ENCODE measurements around the gene PSMB9.
A peak's percentile ranks its signal among the peaks of the same experiment; 100 is the strongest.

PSMB9 gene

GRCh38 chr6:32844839-32845383 is 9.1 kb upstream of the PSMB9 start:
- Histone ChIP-seq H3K27me3 (ENCODE audit: insufficient read depth, poor library complexity, severe bottlenecking) (no peaks in the 10 kb centered on the region), H3K4me3 (replicated peaks; ENCODE audit: insufficient read depth, low read length) (peak overlapping the region; percentile 71), H3K27ac (replicated peaks) (peak overlapping the region; percentile 91)
- no peak for DNase-seq (ENCODE audit: low read depth in 1 of 2, low spot score in 1 of 2)
- TF ChIP-seq SPI1 (IDR thresholded peaks at IDR 0.05; ENCODE audit: borderline replicate concordance, low read depth), result peak; percentile 52; the same call in 1 of the 2 replicates
- no peak for TF ChIP-seq CTCF (IDR thresholded peaks at IDR 0.05; ENCODE audit: insufficient read depth, low read length)
- TF ChIP-seq GABPA (IDR thresholded peaks at IDR 0.05; ENCODE audit: low read depth), result no peak
- TF ChIP-seq POLR2AphosphoS5 (IDR thresholded peaks at IDR 0.05; ENCODE audit: low read depth), result peak; percentile 63; the same call in 1 of the 2 replicates

- Histone ChIP-seq H3K27me3 (ENCODE audit: insufficient read depth, poor library complexity, severe bottlenecking) (no peaks in the 10 kb centered on the region), H3K4me3 (replicated peaks; ENCODE audit: insufficient read depth, low read length) (peak overlapping the region; percentile 71), H3K27ac (replicated peaks) (peak overlapping the region; percentile 91)
- TF ChIP-seq REST (IDR thresholded peaks at IDR 0.05; ENCODE audit: insufficient replicate concordance, low read depth), result no peak
- no peak for TF ChIP-seq CTCF (IDR thresholded peaks at IDR 0.05; ENCODE audit: insufficient read depth, low read length)
- TF ChIP-seq GABPA (IDR thresholded peaks at IDR 0.05; ENCODE audit: low read depth), result no peak
- TF ChIP-seq SPI1 (IDR thresholded peaks at IDR 0.05; ENCODE audit: borderline replicate concordance, low read depth), result peak; percentile 95
- peak; percentile 24; the same call in 1 of the 2 replicates for TF ChIP-seq POLR2AphosphoS5 (IDR thresholded peaks at IDR 0.05; ENCODE audit: low read depth)
- peak; percentile 68 to 90 for DNase-seq (ENCODE audit: low read depth in 1 of 2, low spot score in 1 of 2)
Observed at GRCh38 chr6:32845384-32845884, 8.6 kb upstream of the PSMB9 start.

GRCh38 chr6:32847004-32847403 is 7.0 kb upstream of the PSMB9 start:
- no peak for TF ChIP-seq CTCF (IDR thresholded peaks at IDR 0.05; ENCODE audit: insufficient read depth, low read length)
- TF ChIP-seq GABPA (IDR thresholded peaks at IDR 0.05; ENCODE audit: low read depth), result no peak
- no peak for TF ChIP-seq SPI1 (IDR thresholded peaks at IDR 0.05; ENCODE audit: borderline replicate concordance, low read depth)
- TF ChIP-seq REST (IDR thresholded peaks at IDR 0.05; ENCODE audit: insufficient replicate concordance, low read depth), result no peak
- no peak for TF ChIP-seq POLR2AphosphoS5 (IDR thresholded peaks at IDR 0.05; ENCODE audit: low read depth)
- no peak for DNase-seq (ENCODE audit: low read depth in 1 of 2, low spot score in 1 of 2)
- no peak overlapping the region for H3K27ac ChIP-seq (replicated peaks)
- H3K4me3 ChIP-seq (replicated peaks; ENCODE audit: insufficient read depth, low read length), result no peak overlapping the region
- H3K27me3 ChIP-seq (ENCODE audit: insufficient read depth, poor library complexity, severe bottlenecking), result no peaks in the 10 kb centered on the region
